GM18909 (cell line): ENCODE data around the gene NUDT14.

Source experiments
- ATAC-seq: cut with Tn5 transposase; IDR thresholded peaks from one replicate; pipeline ENCODE4 v1.9.1; 2021; ENCODE audit warnings: mild to moderate bottlenecking; ENCODE audit not compliant: unreplicated experiment, poor library complexity

Gene NUDT14

GRCh38 chr14:105178069-105178867 is 2.8 kb downstream of the NUDT14 start:
- ATAC-seq = no peak

- ATAC-seq = no peak
Measured at GRCh38 chr14:105177082-105177481, 4.0 kb downstream of the NUDT14 start.

DNA sequence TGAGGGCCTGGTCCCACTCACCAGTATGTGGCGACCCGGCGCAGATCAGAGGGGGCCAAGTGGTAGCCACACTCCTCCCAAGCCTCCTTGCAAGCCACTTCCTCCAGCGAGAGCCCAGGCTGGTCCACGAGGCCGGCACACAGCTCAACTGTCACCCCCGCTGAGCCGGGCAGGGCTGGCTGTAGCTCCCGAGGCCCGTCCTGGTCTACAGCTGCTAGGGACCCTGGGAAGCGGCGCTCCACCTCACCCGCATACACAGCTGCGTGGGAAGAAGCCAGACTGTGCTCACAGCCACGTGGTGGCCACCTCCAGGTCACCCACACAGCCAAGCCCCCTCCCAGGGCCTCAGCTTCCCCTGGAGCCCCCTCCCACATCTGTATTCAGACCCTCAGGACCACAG is 4.6 kb downstream of the NUDT14 start:
- no peak for ATAC-seq

- no peak for ATAC-seq
Measured at GRCh38 chr14:105173901-105174894, 6.9 kb downstream of the NUDT14 start.

DNA sequence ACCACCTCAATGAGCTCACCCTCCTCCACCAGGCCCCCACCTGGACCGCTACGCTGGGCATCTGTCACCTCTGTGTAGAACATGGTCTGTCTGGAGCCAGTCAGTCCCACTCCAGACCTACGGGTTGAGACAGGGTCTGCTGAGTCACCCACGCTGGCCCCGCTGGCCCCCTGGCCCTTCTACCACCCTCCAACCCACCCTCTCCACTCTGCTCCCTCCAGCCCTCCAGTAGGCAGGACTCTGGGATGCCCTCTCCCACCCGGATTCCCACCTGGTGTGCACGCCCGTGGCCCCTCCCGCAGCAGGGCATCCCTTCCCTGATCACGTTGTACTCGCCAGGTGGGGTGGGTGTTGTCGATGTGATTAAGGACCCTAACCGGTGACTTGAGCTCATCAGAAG is 8.0 kb downstream of the NUDT14 start:
- ATAC-seq = no peak

- no peak for ATAC-seq
Measured at GRCh38 chr14:105172476-105172875, 8.6 kb downstream of the NUDT14 start.

DNA sequence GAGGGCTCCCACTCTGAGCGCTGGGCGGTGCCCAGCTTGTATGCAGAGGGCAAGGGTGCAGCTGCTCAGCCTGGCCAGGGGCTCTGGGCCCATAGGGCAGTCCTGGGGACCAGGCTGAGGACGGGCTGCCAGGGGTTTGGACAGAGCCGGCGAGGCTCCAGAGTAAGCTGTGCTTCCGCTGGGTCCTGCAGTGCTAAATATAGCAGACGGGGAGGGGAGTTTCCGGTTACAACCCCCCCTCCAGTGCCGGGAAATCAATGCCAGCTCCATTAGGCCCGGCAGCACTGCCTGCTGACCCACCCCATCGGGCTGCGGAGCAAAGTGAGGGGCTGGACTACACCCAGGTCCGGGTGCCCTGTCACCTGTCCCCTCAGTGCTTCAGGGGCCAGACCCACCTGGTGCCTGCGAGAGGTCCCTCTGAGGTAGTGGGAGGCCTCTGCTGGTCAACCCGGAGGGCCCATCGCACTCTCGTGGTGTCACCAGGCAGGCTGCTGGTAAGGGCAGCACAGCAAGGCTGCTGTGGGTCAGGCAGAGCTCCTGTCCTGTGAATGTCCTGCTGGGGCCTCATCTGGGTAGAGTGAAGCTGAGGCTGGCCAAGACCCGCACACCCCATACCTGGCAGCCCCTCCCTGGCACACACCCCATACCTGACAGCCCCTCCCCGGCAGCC is 10.0 kb downstream of the NUDT14 start:
- ATAC-seq = no peak

GRCh38 chr14:105169776-105170655 is 11.1 kb downstream of the NUDT14 start:
- no peak for ATAC-seq

- no peak for ATAC-seq
Measured at GRCh38 chr14:105168979-105169507, 12.1 kb downstream of the NUDT14 start.

DNA sequence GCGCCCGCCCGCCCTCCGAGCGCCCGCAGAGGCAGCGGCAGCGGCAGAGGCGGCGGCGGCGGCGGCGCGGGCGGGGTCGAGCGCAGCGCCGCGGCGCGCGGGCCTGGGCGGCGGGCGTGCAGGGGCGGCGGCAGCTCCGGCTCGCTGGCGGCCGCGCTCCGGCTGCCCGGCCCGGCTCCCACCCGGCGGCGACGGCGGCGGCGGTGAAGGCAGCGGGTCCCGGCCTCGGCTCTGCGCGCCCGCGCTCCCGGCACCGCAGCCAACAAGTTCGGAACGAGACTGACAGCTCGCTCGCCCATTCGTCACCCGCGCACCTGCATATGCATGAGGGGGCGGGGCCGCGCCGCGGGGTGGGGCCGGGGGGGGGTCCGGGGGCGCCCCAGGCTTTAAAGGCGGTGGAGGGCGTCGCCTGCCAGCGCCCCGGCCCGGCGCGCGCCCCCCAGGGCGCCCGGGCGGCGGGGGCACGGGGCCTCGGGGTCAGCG is 12.6 kb downstream of the NUDT14 start, which contains the start of gene JAG2:
Gene JAG2 (minus strand): TSS at position 281 of the 483 bp plus-strand sequence. CDS start 356 bp downstream, outside the sequence.
- ATAC-seq = no peak

DNA sequence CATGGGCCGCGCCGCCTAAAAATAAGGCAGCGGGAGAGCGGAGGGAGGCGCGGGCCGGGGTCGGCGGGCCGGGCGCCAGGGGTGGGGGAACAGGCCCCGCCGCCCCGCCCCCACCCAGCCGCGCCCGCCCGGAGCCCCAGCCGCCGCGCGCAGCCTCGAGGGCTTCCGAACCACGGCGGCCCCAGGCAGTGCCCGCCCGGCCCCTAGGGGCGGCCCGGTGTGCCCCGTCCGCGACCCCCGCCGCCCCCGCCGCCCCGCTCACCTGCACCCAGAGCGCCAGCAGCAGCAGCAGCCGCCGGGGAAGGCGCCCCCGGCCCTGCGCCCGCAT is 13.1 kb downstream of the NUDT14 start:
- no peak for ATAC-seq

GRCh38 chr14:105167303-105168092 is 13.6 kb downstream of the NUDT14 start:
- ATAC-seq = no peak

DNA sequence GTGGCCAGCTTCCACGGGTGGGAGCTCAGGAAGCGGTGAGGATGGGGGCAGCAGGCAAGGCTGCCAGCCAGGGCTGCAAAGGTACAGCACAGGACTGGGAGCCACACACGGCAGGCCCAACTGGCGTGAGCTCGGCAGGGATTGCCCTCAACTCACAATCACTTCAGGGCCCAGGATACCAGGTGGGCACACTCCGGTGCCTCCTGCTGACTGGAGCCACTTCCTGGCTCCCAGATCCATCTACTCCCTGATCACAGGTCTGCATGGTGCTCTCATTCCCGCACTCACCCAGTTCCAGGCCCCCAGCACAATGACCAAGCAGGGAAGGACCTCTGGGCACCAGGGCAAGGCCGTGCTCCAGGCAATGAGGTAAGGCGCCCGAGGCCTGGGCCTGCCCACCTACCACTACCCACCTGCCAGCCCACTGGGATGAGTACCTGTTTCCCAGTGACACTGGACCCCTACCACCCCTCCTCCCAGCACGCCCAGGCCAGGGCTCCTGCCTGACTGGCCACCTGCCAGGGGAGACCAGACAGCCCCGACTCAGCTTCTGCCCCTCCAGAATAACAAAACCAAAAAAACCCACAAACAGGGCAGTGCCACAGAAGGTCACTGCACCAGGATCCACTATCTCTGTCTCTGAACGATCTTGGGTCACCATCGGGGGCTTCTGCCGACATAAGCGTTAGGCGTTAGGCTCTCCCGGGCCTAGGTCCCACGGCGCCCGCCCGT is 14.4 kb downstream of the NUDT14 start:
- no peak for ATAC-seq

DNA sequence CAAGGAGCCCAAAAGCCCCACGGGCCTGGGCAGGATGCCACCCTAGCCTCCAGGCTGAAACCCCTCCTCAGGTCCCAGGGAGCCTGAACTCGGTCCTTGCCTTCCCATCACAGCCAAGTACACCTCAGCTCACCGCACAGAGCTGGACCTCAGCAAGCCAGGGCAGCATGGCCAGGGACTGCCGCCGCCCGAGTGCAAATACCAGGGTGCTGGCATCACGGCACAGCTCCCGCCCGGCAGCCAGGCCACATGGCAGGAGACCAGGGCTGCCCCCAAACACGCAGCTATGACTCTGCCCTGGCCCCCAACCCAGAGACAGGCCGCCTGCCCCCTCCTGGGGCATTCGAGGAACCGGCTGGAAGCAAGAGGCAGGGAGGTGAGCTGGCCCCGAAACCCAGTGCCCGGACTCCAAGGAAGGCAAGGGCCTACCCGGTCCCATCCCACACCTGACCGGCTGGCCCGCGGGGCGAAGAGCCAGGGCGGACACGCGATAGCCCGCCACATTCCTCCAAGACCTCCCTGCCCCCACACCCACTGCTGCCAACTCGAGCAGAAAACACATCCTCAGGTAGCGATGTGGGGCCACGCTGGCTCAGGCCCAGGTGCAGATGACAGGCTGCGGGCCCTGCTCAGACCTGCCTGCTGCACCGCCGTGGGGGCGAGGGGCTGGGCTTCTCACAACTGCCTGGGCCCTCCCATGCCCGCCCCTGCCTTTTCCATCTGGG is 15.2 kb downstream of the NUDT14 start:
- ATAC-seq = no peak

- no peak for ATAC-seq
Measured at GRCh38 chr14:105165134-105165704, 15.9 kb downstream of the NUDT14 start.

DNA sequence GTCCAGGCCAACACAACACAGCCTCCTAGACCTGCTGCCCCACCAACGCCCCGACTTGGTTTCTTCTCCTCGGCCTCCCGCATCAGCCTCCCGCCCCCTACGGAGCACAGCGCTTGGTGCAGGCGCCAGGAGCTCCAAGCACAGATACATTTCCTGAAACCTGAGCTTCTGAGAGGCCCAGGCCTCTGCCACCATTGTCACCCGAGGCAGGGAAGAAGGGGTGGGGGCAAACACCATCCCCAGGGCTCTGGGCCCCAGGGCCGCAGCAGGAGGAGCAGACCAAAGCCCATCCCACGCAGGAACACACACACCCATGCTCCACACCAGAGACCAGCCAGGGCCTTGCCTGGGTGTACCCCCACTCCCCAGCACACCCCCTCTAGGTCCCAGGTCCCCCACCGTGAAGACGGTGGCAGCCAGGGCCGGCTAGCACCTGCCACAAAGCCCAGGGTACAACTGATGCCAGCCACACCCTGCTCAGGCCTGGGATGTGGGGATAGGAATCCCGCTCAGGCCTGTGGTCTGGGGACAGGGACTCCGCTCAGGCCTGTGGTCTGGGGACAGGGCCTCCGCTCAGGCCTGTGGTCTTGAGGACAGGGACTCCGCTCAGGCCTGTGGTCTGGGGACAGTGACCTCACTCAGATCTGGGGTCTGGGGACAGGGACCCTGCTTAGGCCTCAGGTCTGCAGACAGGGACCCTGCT is 17.9 kb downstream of the NUDT14 start:
- ATAC-seq = no peak

GRCh38 chr14:105162669-105162979 is 18.5 kb downstream of the NUDT14 start:
- no peak for ATAC-seq
